HG02981 (cell line): ENCODE measurements around the gene C14orf119.

Source experiments
- ATAC-seq: cut with Tn5 transposase; IDR thresholded peaks from one replicate; pipeline ENCODE4 v1.9.1; 2021; ENCODE audit warnings: mild to moderate bottlenecking, moderate library complexity; ENCODE audit not compliant: unreplicated experiment

C14orf119 gene

GRCh38 chr14:23060536-23061260 is 34.6 kb upstream of the C14orf119 start:
- ATAC-seq, result no peak

GRCh38 chr14:23062002-23062401 is 33.3 kb upstream of the C14orf119 start:
- ATAC-seq, result no peak

- ATAC-seq, result no peak
Measured at GRCh38 chr14:23063601-23064000, 31.7 kb upstream of the C14orf119 start.

GRCh38 chr14:23066368-23066767 is 28.9 kb upstream of the C14orf119 start:
- ATAC-seq, result no peak

GRCh38 chr14:23066855-23067744 is 28.2 kb upstream of the C14orf119 start:
- ATAC-seq, result no peak

GRCh38 chr14:23067847-23068788 is 27.2 kb upstream of the C14orf119 start:
- ATAC-seq, result no peak

- ATAC-seq, result peak; percentile 65
Measured at GRCh38 chr14:23068789-23069412, 26.4 kb upstream of the C14orf119 start.

- no peak for ATAC-seq
Measured at GRCh38 chr14:23069413-23069806, 25.9 kb upstream of the C14orf119 start.

- ATAC-seq, result no peak
Measured at GRCh38 chr14:23070262-23071129, 24.8 kb upstream of the C14orf119 start.

GRCh38 chr14:23071244-23071920 is 23.9 kb upstream of the C14orf119 start:
- ATAC-seq, result peak; percentile 86

GRCh38 chr14:23071921-23072539 is 23.3 kb upstream of the C14orf119 start:
- ATAC-seq, result no peak

GRCh38 chr14:23074906-23075305 is 20.4 kb upstream of the C14orf119 start:
- no peak for ATAC-seq

GRCh38 chr14:23076785-23077408 is 18.4 kb upstream of the C14orf119 start:
- no peak for ATAC-seq

- no peak for ATAC-seq
Measured at GRCh38 chr14:23077962-23078361, 17.3 kb upstream of the C14orf119 start.

- ATAC-seq, result no peak
Measured at GRCh38 chr14:23078692-23079116, 16.6 kb upstream of the C14orf119 start.

GRCh38 chr14:23079716-23080115 is 15.6 kb upstream of the C14orf119 start:
- no peak for ATAC-seq

- no peak for ATAC-seq
Measured at GRCh38 chr14:23080474-23080873, 14.8 kb upstream of the C14orf119 start.

GRCh38 chr14:23085458-23085857 is 9.8 kb upstream of the C14orf119 start:
- ATAC-seq, result no peak
